Ovary (tissue), 3 donors: Measurements from ENCODE around the gene PRRG4.

Source experiments
- POLR2A ChIP-seq: fragments of 450-650 bp; IDR thresholded peaks from one replicate; pipeline ENCODE4 v1.6.1; 2017; ENCODE audit warnings: antibody characterized with exemption, mild to moderate bottlenecking, moderate library complexity
- TF ChIP-seq, protein P1 (sequence below), 3 donors: fragments of 450-650 bp in 2 of 3; fragments of 200-600 bp in 1 of 3; IDR thresholded peaks; one replicate each; pipeline versions ENCODE4 v1.5.1 to v1.8.0; 2016 to 2022; ENCODE audit warnings: antibody characterized with exemption in 3 of 3, mild to moderate bottlenecking in 1 of 3
- donor health status: DM: no; HTN: no; CAD: no.

GRCh38 chr11:32830796-32831195 lies 1.1 kb downstream of the PRRG4 start:
- TF ChIP-seq, protein P1, sequence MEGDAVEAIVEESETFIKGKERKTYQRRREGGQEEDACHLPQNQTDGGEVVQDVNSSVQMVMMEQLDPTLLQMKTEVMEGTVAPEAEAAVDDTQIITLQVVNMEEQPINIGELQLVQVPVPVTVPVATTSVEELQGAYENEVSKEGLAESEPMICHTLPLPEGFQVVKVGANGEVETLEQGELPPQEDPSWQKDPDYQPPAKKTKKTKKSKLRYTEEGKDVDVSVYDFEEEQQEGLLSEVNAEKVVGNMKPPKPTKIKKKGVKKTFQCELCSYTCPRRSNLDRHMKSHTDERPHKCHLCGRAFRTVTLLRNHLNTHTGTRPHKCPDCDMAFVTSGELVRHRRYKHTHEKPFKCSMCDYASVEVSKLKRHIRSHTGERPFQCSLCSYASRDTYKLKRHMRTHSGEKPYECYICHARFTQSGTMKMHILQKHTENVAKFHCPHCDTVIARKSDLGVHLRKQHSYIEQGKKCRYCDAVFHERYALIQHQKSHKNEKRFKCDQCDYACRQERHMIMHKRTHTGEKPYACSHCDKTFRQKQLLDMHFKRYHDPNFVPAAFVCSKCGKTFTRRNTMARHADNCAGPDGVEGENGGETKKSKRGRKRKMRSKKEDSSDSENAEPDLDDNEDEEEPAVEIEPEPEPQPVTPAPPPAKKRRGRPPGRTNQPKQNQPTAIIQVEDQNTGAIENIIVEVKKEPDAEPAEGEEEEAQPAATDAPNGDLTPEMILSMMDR (IDR thresholded peaks at IDR 0.05) = no peak
- TF ChIP-seq POLR2A = no peak
